Measurements from ENCODE around the gene RFX3.

The RFX3 gene

GRCh38 chr9:3433066-3433465 lies 92.7 kb downstream of the RFX3 start:
- no peak for DNase-seq (ENCODE audit: low read depth)

GRCh38 chr9:3431890-3432289 lies 93.9 kb downstream of the RFX3 start:
- DNase-seq (ENCODE audit: low read depth), result no peak

- DNase-seq (ENCODE audit: low read depth), result no peak
Observed at GRCh38 chr9:3419893-3420292, 105.9 kb downstream of the RFX3 start.

GRCh38 chr9:3415906-3416305 lies 109.9 kb downstream of the RFX3 start:
- no peak for DNase-seq (ENCODE audit: low read depth)

GRCh38 chr9:3413984-3414383 lies 111.8 kb downstream of the RFX3 start:
- no peak for DNase-seq (ENCODE audit: low read depth)

GRCh38 chr9:3410461-3410860 lies 115.3 kb downstream of the RFX3 start:
- DNase-seq (ENCODE audit: low read depth), result no peak

- DNase-seq (ENCODE audit: low read depth), result no peak
Observed at GRCh38 chr9:3409453-3409852, 116.3 kb downstream of the RFX3 start.

GRCh38 chr9:3403315-3403714 lies 122.5 kb downstream of the RFX3 start:
- DNase-seq (ENCODE audit: low read depth), result no peak

GRCh38 chr9:3401221-3401954 lies 124.4 kb downstream of the RFX3 start:
- no peak for DNase-seq (ENCODE audit: low read depth)

- DNase-seq (ENCODE audit: low read depth), result no peak
Observed at GRCh38 chr9:3398232-3398648, 127.6 kb downstream of the RFX3 start.

- DNase-seq (ENCODE audit: low read depth), result no peak
Observed at GRCh38 chr9:3397766-3398165, 128.0 kb downstream of the RFX3 start.

GRCh38 chr9:3391414-3391813 lies 134.4 kb downstream of the RFX3 start:
- DNase-seq (ENCODE audit: low read depth), result no peak

GRCh38 chr9:3386753-3387152 lies 139.0 kb downstream of the RFX3 start:
- DNase-seq (ENCODE audit: low read depth), result no peak

GRCh38 chr9:3385871-3386270 lies 139.9 kb downstream of the RFX3 start:
- DNase-seq (ENCODE audit: low read depth), result peak; percentile 42

GRCh38 chr9:3371842-3372241 lies 154.0 kb downstream of the RFX3 start:
- no peak for DNase-seq (ENCODE audit: low read depth)

- DNase-seq (ENCODE audit: low read depth), result no peak
Observed at GRCh38 chr9:3370715-3371114, 155.1 kb downstream of the RFX3 start.

GRCh38 chr9:3367185-3367584 lies 158.6 kb downstream of the RFX3 start:
- DNase-seq (ENCODE audit: low read depth), result no peak

- no peak for DNase-seq (ENCODE audit: low read depth)
Observed at GRCh38 chr9:3361689-3362392, 164.0 kb downstream of the RFX3 start.

GRCh38 chr9:3361116-3361515 lies 164.7 kb downstream of the RFX3 start:
- no peak for DNase-seq (ENCODE audit: low read depth)

- DNase-seq (ENCODE audit: low read depth), result no peak
Observed at GRCh38 chr9:3360245-3360644, 165.6 kb downstream of the RFX3 start.

- no peak for DNase-seq (ENCODE audit: low read depth)
Observed at GRCh38 chr9:3359778-3360177, 166.0 kb downstream of the RFX3 start.

- DNase-seq (ENCODE audit: low read depth), result no peak
Observed at GRCh38 chr9:3359048-3359692, 166.6 kb downstream of the RFX3 start.

GRCh38 chr9:3348169-3348568 lies 177.6 kb downstream of the RFX3 start:
- DNase-seq (ENCODE audit: low read depth), result no peak
